ENCODE results near the gene KCNN4. TPM values are rescaled to one million over a fixed set of nuclear protein-coding genes. Genes with fewer than 3 reads are reported as not detected.
"Not testable (repeated sequence)": the region's sequence is repeated elsewhere in the genome, so short reads cannot be mapped to it uniquely, and the experiment has no call there.

KCNN4 gene
- 0.44 TPM for total RNA-seq (ENCODE audit: unreplicated experiment)
- long read RNA-seq = 0 reads

GRCh38 chr19:43780706-43781525, at the start of gene KCNN4:
Gene KCNN4, minus strand, starts transcription at chr19:43780973. Its CDS starts 112 bp downstream, at chr19:43780861.
- TF ChIP-seq CTCF (IDR thresholded peaks at IDR 0.05; ENCODE audit: partially characterized antibody, unreplicated experiment) = no peak
- H3K27ac Mint-ChIP-seq (ENCODE audit: unreplicated experiment) = no peak within 1 kb of the TSS
- H3K4me3 Mint-ChIP-seq (ENCODE audit: unreplicated experiment) = no peak within 1 kb of the TSS
- H3K27me3 Mint-ChIP-seq (ENCODE audit: unreplicated experiment) = peaks cover 13% of the 10 kb centered on the region
- H3K4me1 Mint-ChIP-seq (ENCODE audit: low read depth, unreplicated experiment) = peaks cover 7% of the 10 kb centered on the region
- DNase-seq = no peak
- no peaks in the 10 kb centered on the region for H3K36me3 Mint-ChIP-seq (ENCODE audit: unreplicated experiment)
- peaks cover 14% of the 10 kb centered on the region for H3K9me3 Mint-ChIP-seq (ENCODE audit: unreplicated experiment)

GRCh38 chr19:43826787-43827754, 46.3 kb upstream of the KCNN4 start, which contains the start of gene ZNF283:
Gene ZNF283, plus strand, starts transcription at chr19:43827321. Its CDS starts 6,184 bp downstream, at chr19:43833505.
- peaks cover 3% of the 10 kb centered on the region for H3K9me3 Mint-ChIP-seq (ENCODE audit: unreplicated experiment)
- no peak for TF ChIP-seq CTCF (IDR thresholded peaks at IDR 0.05; ENCODE audit: partially characterized antibody, unreplicated experiment)
- peak; percentile 90 for DNase-seq
- peaks cover 5% of the 10 kb centered on the region for H3K36me3 Mint-ChIP-seq (ENCODE audit: unreplicated experiment)
- H3K4me1 Mint-ChIP-seq (ENCODE audit: low read depth, unreplicated experiment) = peaks cover 2% of the 10 kb centered on the region
- peaks cover 7% of the 10 kb centered on the region for H3K27me3 Mint-ChIP-seq (ENCODE audit: unreplicated experiment)
- peak within 1 kb of the TSS; percentile 59 for H3K27ac Mint-ChIP-seq (ENCODE audit: unreplicated experiment)
- peak within 1 kb of the TSS; percentile 90 for H3K4me3 Mint-ChIP-seq (ENCODE audit: unreplicated experiment)

- H3K9me3 Mint-ChIP-seq (ENCODE audit: unreplicated experiment); H3K4me1 Mint-ChIP-seq (ENCODE audit: low read depth, unreplicated experiment); H3K4me3 Mint-ChIP-seq (ENCODE audit: unreplicated experiment); H3K27ac Mint-ChIP-seq (ENCODE audit: unreplicated experiment); DNase-seq; H3K36me3 Mint-ChIP-seq (ENCODE audit: unreplicated experiment): not testable (repeated sequence)
- peaks cover 13% of the 10 kb centered on the region for H3K27me3 Mint-ChIP-seq (ENCODE audit: unreplicated experiment)
Observed at GRCh38 chr19:43824572-43824971, 43.8 kb upstream of the KCNN4 start.

GRCh38 chr19:43823856-43824255, 43.1 kb upstream of the KCNN4 start:
- not testable (repeated sequence) for H3K4me3 Mint-ChIP-seq (ENCODE audit: unreplicated experiment); H3K27ac Mint-ChIP-seq (ENCODE audit: unreplicated experiment); H3K9me3 Mint-ChIP-seq (ENCODE audit: unreplicated experiment); H3K4me1 Mint-ChIP-seq (ENCODE audit: low read depth, unreplicated experiment); H3K36me3 Mint-ChIP-seq (ENCODE audit: unreplicated experiment); DNase-seq
- peaks cover 13% of the 10 kb centered on the region for H3K27me3 Mint-ChIP-seq (ENCODE audit: unreplicated experiment)

GRCh38 chr19:43820884-43821215, 40.1 kb upstream of the KCNN4 start:
- Mint-ChIP-seq H3K27me3 (ENCODE audit: unreplicated experiment) (peaks cover 8% of the 10 kb centered on the region), H3K27ac (ENCODE audit: unreplicated experiment) (no peak overlapping the region), H3K4me1 (ENCODE audit: low read depth, unreplicated experiment) (peaks cover 2% of the 10 kb centered on the region), H3K36me3 (ENCODE audit: unreplicated experiment) (no peaks in the 10 kb centered on the region), H3K9me3 (ENCODE audit: unreplicated experiment) (peaks cover 1% of the 10 kb centered on the region), H3K4me3 (ENCODE audit: unreplicated experiment) (peak overlapping the region; percentile 89)
- DNase-seq = no peak
- no peak for TF ChIP-seq CTCF (IDR thresholded peaks at IDR 0.05; ENCODE audit: partially characterized antibody, unreplicated experiment)
